ENCODE measurements around the gene ARPP19. TPM values are rescaled to one million over a fixed set of nuclear protein-coding genes. Genes with fewer than 3 reads are reported as not detected.
A peak's percentile ranks its signal among the peaks of the same experiment; 100 is the strongest.

ARPP19 gene
- total and polyA plus RNA-seq, 2 experiments from 2014 or later, result 78.3 to 192 TPM

DNA sequence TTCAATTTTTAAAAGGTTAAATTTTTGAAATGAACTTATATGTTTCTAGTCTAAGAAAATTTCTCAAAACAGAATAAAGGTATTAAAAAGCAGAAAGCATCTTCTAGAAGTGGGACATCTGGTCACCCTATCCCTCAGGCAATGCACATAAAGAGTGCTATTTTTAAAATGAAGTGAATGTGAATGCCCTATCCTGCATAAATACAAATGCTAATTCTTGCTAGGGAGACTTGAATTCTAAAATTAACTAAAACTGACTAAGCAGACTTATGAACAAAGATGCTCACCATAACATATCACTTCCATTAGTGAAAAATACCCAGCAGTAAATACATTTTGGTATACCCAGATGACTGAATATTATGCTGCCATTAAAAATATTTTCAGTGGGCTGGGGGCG, 51.8 kb downstream of the ARPP19 start:
- Histone ChIP-seq H3K4me2 (peak overlapping the region; percentile 25), H3K4me1 (ENCODE audit: insufficient read depth) (peaks cover 9% of the 10 kb centered on the region), H3K79me2 (replicated peaks; ENCODE audit: insufficient read depth) (peaks cover 65% of the 10 kb centered on the region), H3K27me3 (ENCODE audit: insufficient read depth) (no peaks in the 10 kb centered on the region), H2AFZ (no peak overlapping the region), H3K9me2 (ENCODE audit: insufficient read depth) (no peaks in the 10 kb centered on the region), H3K4me3 (no peak overlapping the region), H3K27ac (ENCODE audit: low read depth) (no peak overlapping the region), H3F3A (replicated peaks; ENCODE audit: low read depth) (no peaks in the 10 kb centered on the region), H3K36me3 (ENCODE audit: insufficient read depth) (no peaks in the 10 kb centered on the region), H4K20me1 (replicated peaks; ENCODE audit: insufficient read depth) (no peaks in the 10 kb centered on the region)
- TF ChIP-seq STAT1 (IDR thresholded peaks at IDR 0.05; ENCODE audit: unreplicated experiment), result no peak
- TF ChIP-seq, protein P1, sequence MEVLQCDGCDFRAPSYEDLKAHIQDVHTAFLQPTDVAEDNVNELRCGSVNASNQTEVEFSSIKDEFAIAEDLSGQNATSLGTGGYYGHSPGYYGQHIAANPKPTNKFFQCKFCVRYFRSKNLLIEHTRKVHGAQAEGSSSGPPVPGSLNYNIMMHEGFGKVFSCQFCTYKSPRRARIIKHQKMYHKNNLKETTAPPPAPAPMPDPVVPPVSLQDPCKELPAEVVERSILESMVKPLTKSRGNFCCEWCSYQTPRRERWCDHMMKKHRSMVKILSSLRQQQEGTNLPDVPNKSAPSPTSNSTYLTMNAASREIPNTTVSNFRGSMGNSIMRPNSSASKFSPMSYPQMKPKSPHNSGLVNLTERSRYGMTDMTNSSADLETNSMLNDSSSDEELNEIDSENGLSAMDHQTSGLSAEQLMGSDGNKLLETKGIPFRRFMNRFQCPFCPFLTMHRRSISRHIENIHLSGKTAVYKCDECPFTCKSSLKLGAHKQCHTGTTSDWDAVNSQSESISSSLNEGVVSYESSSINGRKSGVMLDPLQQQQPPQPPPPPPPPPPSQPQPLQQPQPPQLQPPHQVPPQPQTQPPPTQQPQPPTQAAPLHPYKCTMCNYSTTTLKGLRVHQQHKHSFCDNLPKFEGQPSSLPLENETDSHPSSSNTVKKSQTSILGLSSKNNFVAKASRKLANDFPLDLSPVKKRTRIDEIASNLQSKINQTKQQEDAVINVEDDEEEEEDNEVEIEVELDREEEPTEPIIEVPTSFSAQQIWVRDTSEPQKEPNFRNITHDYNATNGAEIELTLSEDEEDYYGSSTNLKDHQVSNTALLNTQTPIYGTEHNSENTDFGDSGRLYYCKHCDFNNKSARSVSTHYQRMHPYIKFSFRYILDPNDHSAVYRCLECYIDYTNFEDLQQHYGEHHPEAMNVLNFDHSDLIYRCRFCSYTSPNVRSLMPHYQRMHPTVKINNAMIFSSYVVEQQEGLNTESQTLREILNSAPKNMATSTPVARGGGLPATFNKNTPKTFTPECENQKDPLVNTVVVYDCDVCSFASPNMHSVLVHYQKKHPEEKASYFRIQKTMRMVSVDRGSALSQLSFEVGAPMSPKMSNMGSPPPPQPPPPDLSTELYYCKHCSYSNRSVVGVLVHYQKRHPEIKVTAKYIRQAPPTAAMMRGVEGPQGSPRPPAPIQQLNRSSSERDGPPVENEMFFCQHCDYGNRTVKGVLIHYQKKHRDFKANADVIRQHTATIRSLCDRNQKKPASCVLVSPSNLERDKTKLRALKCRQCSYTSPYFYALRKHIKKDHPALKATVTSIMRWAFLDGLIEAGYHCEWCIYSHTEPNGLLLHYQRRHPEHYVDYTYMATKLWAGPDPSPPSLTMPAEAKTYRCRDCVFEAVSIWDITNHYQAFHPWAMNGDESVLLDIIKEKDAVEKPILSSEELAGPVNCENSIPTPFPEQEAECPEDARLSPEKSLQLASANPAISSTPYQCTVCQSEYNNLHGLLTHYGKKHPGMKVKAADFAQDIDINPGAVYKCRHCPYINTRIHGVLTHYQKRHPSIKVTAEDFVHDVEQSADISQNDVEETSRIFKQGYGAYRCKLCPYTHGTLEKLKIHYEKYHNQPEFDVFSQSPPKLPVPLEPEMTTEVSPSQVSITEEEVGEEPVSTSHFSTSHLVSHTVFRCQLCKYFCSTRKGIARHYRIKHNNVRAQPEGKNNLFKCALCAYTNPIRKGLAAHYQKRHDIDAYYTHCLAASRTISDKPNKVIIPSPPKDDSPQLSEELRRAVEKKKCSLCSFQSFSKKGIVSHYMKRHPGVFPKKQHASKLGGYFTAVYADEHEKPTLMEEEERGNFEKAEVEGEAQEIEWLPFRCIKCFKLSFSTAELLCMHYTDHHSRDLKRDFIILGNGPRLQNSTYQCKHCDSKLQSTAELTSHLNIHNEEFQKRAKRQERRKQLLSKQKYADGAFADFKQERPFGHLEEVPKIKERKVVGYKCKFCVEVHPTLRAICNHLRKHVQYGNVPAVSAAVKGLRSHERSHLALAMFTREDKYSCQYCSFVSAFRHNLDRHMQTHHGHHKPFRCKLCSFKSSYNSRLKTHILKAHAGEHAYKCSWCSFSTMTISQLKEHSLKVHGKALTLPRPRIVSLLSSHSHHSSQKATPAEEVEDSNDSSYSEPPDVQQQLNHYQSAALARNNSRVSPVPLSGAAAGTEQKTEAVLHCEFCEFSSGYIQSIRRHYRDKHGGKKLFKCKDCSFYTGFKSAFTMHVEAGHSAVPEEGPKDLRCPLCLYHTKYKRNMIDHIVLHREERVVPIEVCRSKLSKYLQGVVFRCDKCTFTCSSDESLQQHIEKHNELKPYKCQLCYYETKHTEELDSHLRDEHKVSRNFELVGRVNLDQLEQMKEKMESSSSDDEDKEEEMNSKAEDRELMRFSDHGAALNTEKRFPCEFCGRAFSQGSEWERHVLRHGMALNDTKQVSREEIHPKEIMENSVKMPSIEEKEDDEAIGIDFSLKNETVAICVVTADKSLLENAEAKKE (CRISPR knock-in tag; IDR thresholded peaks at IDR 0.05), result no peak
- TF ChIP-seq ZNF114 (CRISPR knock-in tag; IDR thresholded peaks at IDR 0.05), result no peak
- TF ChIP-seq EZH2phosphoT487 (IDR thresholded peaks at IDR 0.05; ENCODE audit: unreplicated experiment), result no peak
- no peak for TF ChIP-seq EZH2 (IDR thresholded peaks at IDR 0.05; ENCODE audit: low read depth, unreplicated experiment)
- Mint-ChIP-seq H3K9me3 (no peaks in the 10 kb centered on the region), H3K4me1 (peaks cover 4% of the 10 kb centered on the region; the same call in 1 of the 3 replicates), H3K27me3 (ENCODE audit: insufficient read depth, low read depth, poor library complexity) (no peaks in the 10 kb centered on the region), H3K27ac (no peak overlapping the region), H3K4me3 (no peak overlapping the region), H3K36me3 (ENCODE audit: low read depth) (no peaks in the 10 kb centered on the region)
- ATAC-seq (no peak), DNase-seq (ENCODE audit: low spot score) (no peak)

- Mint-ChIP-seq H3K27ac (no peak overlapping the region), H3K36me3 (ENCODE audit: low read depth) (no peaks in the 10 kb centered on the region), H3K4me3 (no peak overlapping the region), H3K4me1 (peaks cover 8% of the 10 kb centered on the region; the same call in 2 of the 3 replicates), H3K27me3 (ENCODE audit: insufficient read depth, low read depth, poor library complexity) (no peaks in the 10 kb centered on the region), H3K9me3 (no peaks in the 10 kb centered on the region)
- no peak overlapping the region for H3K4me2 ChIP-seq
- peaks cover 63% of the 10 kb centered on the region for H3K79me2 ChIP-seq (replicated peaks; ENCODE audit: insufficient read depth)
- no peak overlapping the region for H2AFZ ChIP-seq
- no peaks in the 10 kb centered on the region for H3K36me3 ChIP-seq (ENCODE audit: insufficient read depth)
- no peak for DNase-seq (ENCODE audit: low spot score)
- no peaks in the 10 kb centered on the region for H3F3A ChIP-seq (replicated peaks; ENCODE audit: low read depth)
- H3K9me2 ChIP-seq (ENCODE audit: insufficient read depth), result no peaks in the 10 kb centered on the region
- no peak overlapping the region for H3K4me3 ChIP-seq
- H3K27me3 ChIP-seq (ENCODE audit: insufficient read depth), result no peaks in the 10 kb centered on the region
- TF ChIP-seq JUNB (IDR thresholded peaks at IDR 0.05; ENCODE audit: unreplicated experiment), result no peak
- TF ChIP-seq, protein P2, sequence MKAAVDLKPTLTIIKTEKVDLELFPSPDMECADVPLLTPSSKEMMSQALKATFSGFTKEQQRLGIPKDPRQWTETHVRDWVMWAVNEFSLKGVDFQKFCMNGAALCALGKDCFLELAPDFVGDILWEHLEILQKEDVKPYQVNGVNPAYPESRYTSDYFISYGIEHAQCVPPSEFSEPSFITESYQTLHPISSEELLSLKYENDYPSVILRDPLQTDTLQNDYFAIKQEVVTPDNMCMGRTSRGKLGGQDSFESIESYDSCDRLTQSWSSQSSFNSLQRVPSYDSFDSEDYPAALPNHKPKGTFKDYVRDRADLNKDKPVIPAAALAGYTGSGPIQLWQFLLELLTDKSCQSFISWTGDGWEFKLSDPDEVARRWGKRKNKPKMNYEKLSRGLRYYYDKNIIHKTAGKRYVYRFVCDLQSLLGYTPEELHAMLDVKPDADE (IDR thresholded peaks at IDR 0.05), result no peak
- H3K4me1 ChIP-seq (ENCODE audit: insufficient read depth), result peaks cover 14% of the 10 kb centered on the region
- H3K27ac ChIP-seq (ENCODE audit: low read depth), result no peak overlapping the region
- ATAC-seq, result no peak
- no peaks in the 10 kb centered on the region for H4K20me1 ChIP-seq (replicated peaks; ENCODE audit: insufficient read depth)
Observed at GRCh38 chr15:52515343-52515742, 53.5 kb downstream of the ARPP19 start.

Measured in GM23338 (cell line).